Measurements from ENCODE around the gene SCRN1.
A peak's percentile ranks its signal among the peaks of the same experiment; 100 is the strongest.

SCRN1 gene

DNA sequence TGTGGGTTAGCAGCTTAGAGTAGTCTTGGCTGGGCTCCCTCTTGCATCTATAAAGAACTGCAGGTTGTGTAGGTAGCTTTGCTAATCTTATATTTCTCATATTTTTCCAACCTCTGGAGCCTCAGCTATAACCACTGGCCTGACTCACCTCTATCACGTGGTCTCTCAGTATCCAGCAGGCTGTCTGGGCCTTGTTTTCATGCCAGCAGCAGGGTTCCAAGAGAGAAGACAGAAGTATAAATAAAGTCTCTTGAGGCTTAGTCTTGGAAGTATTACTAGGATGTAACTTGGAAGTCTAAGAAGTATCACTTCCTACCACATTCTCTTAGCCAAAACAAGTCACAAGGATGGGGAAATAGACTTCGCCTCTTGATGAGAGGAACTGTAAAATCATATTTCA, 110.0 kb downstream of the SCRN1 start:
- Histone ChIP-seq H3K27me3 (ENCODE audit: low read depth) (no peaks in the 10 kb centered on the region), H3K4me1 (no peaks in the 10 kb centered on the region), H3K9me3 (no peaks in the 10 kb centered on the region), H3K36me3 (replicated peaks) (peaks cover 9% of the 10 kb centered on the region; the same call in 1 of the 2 replicates), H3K4me3 (no peak overlapping the region)
- in situ Hi-C loops (cut with MboI; ENCODE audit: low sequenced_read_pairs) = no loop called here
- no peak for DNase-seq (ENCODE audit: low spot score in 2 of 2)

DNA sequence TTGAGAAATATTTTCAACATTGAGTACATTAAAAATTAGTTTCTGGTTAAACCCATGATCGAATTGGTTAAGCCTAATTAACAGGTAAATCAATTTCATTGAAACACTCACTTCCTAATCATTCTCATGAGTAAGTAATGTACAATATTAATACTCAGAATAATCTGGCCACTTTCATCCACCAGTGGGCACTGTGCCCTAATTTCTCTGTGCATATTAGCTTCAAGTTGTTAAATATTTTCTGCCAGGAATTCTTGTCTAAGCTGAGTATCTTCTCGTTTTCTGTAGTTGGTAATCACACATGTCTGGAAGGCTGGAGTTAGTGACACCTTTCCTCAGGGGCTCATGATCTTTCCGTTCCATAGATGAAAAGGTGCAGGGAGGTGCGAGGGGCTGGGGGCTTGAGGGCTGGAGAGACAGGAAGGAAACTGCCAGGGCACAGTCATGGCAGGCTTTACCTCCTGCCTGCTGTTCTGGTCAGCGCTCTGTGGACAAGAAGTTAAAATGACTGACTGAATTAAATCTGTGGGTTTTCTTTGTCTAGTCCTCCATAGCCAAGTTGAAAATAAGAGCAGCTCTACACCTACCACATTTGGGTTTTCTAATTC, 111.4 kb downstream of the SCRN1 start:
- in situ Hi-C loops (cut with MboI; ENCODE audit: low sequenced_read_pairs) = no loop called here
- no peaks in the 10 kb centered on the region for H3K27me3 ChIP-seq (ENCODE audit: low read depth)
- no peaks in the 10 kb centered on the region for H3K9me3 ChIP-seq
- peaks cover 9% of the 10 kb centered on the region; the same call in 1 of the 2 replicates for H3K36me3 ChIP-seq (replicated peaks)
- no peaks in the 10 kb centered on the region for H3K4me1 ChIP-seq
- DNase-seq (ENCODE audit: low spot score in 2 of 2) = peak in 1 of 2 experiments; percentile 26
- no peak overlapping the region for H3K4me3 ChIP-seq

DNA sequence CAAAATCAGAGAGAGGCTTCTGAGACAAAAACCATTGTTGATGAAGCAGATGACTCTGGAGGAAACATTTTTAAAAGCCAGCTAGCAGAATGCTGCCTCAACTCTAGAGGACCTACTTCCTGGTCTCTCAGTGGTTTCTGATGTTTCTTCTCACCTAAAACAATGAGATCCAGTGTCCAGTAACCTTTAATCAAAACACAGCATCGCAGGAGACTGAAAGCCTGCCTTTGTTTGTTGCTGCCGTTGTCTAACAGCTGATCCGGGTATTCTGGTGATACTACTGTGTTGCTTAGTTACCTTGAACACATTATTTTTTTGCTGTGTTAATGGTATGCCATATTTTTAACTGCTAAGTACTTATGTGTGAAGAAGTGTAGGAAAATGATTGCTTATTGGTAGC, 112.4 kb downstream of the SCRN1 start:
- no peaks in the 10 kb centered on the region for H3K4me1 ChIP-seq
- H3K4me3 ChIP-seq = no peak overlapping the region
- DNase-seq (ENCODE audit: low spot score in 2 of 2) = no peak
- in situ Hi-C loops (cut with MboI; ENCODE audit: low sequenced_read_pairs) = no loop called here
- no peaks in the 10 kb centered on the region for H3K9me3 ChIP-seq
- H3K36me3 ChIP-seq (replicated peaks) = peaks cover 9% of the 10 kb centered on the region; the same call in 1 of the 2 replicates
- H3K27me3 ChIP-seq (ENCODE audit: low read depth) = no peaks in the 10 kb centered on the region

GRCh38 chr7:29875741-29876140, 113.9 kb downstream of the SCRN1 start:
- in situ Hi-C loops (cut with MboI; ENCODE audit: low sequenced_read_pairs) = no loop called here
- DNase-seq (ENCODE audit: low spot score in 2 of 2) = no peak
- no peaks in the 10 kb centered on the region for H3K9me3 ChIP-seq
- peaks cover 9% of the 10 kb centered on the region; the same call in 1 of the 2 replicates for H3K36me3 ChIP-seq (replicated peaks)
- no peak overlapping the region for H3K4me3 ChIP-seq
- H3K4me1 ChIP-seq = no peaks in the 10 kb centered on the region
- no peaks in the 10 kb centered on the region for H3K27me3 ChIP-seq (ENCODE audit: low read depth)

GRCh38 chr7:29873644-29874294, 115.8 kb downstream of the SCRN1 start:
- no peak for DNase-seq (ENCODE audit: low spot score in 2 of 2)
- H3K4me1 ChIP-seq = no peaks in the 10 kb centered on the region
- H3K9me3 ChIP-seq = no peaks in the 10 kb centered on the region
- H3K36me3 ChIP-seq (replicated peaks) = 0 out of 2 replicates have a peak, but pooled peaks cover 3% of the 10 kb centered on the region
- H3K4me3 ChIP-seq = no peak overlapping the region
- in situ Hi-C loops (cut with MboI; ENCODE audit: low sequenced_read_pairs) = no loop called here
- no peaks in the 10 kb centered on the region for H3K27me3 ChIP-seq (ENCODE audit: low read depth)

GRCh38 chr7:29871787-29872398, 117.7 kb downstream of the SCRN1 start:
- Histone ChIP-seq H3K9me3 (no peaks in the 10 kb centered on the region), H3K36me3 (replicated peaks) (0 out of 2 replicates have a peak, but pooled peaks cover 3% of the 10 kb centered on the region), H3K27me3 (ENCODE audit: low read depth) (no peaks in the 10 kb centered on the region), H3K4me1 (no peaks in the 10 kb centered on the region), H3K4me3 (no peak overlapping the region)
- in situ Hi-C loops (cut with MboI; ENCODE audit: low sequenced_read_pairs) = no loop called here
- DNase-seq (ENCODE audit: low spot score in 2 of 2) = no peak
